ENCODE measurements around the gene PALS2. TPM values are rescaled to one million over a fixed set of nuclear protein-coding genes. Genes with fewer than 3 reads are reported as not detected.

PALS2 gene
- total and polyA plus RNA-seq, 2 of the 13 experiments (the other 11 are each of a cell fraction or from before 2014, with no cell fraction given) = 3.1 to 21.9 TPM

- TF ChIP-seq ZBTB14 (CRISPR knock-in tag; IDR thresholded peaks at IDR 0.05) (peak; percentile 57; the same call in 1 of the 2 replicates), ZNF766 (CRISPR knock-in tag; IDR thresholded peaks at IDR 0.05; ENCODE audit: borderline replicate concordance) (no peak), ZNF776 (CRISPR knock-in tag; IDR thresholded peaks at IDR 0.05) (no peak), ASH2L (IDR thresholded peaks at IDR 0.05; ENCODE audit: insufficient read length, low read depth, low read length) (peak; percentile 42), JUN (CRISPR knock-in tag; IDR thresholded peaks at IDR 0.05) (no peak), TBL1XR1 (IDR thresholded peaks at IDR 0.05; ENCODE audit: borderline replicate concordance, low read length, partially characterized antibody) (no peak), PAX8 (CRISPR knock-in tag; IDR thresholded peaks at IDR 0.05; ENCODE audit: borderline replicate concordance) (no peak), GATA4 (IDR thresholded peaks at IDR 0.05; ENCODE audit: borderline replicate concordance, low read depth) (no peak), ZNF501 (CRISPR knock-in tag; IDR thresholded peaks at IDR 0.05) (0 out of 2 replicates have a peak, but pooled peaks have one; percentile 28), ZNF251 (CRISPR knock-in tag; IDR thresholded peaks at IDR 0.05) (no peak), CREM (IDR thresholded peaks at IDR 0.05) (no peak), CREM (CRISPR knock-in tag; IDR thresholded peaks at IDR 0.05) (no peak), SRY (CRISPR knock-in tag; IDR thresholded peaks at IDR 0.05) (no peak), NFIC (IDR thresholded peaks at IDR 0.05; ENCODE audit: low read length) (no peak), ARID3A (IDR thresholded peaks at IDR 0.05; ENCODE audit: low read depth, low read length) (no peak), ZNF614 (CRISPR knock-in tag; IDR thresholded peaks at IDR 0.05; ENCODE audit: borderline replicate concordance) (no peak), RARA (CRISPR knock-in tag; IDR thresholded peaks at IDR 0.05) (no peak), ZSCAN29 (CRISPR knock-in tag; conservative IDR thresholded peaks at IDR 0.05) (no peak), MBNL3 (CRISPR knock-in tag; conservative IDR thresholded peaks at IDR 0.05) (no peak), JARID2 (CRISPR knock-in tag; IDR thresholded peaks at IDR 0.05; ENCODE audit: insufficient replicate concordance) (no peak), ZNF256 (CRISPR knock-in tag; conservative IDR thresholded peaks at IDR 0.05) (no peak), PHF8 (CRISPR knock-in tag; IDR thresholded peaks at IDR 0.05) (0 out of 2 replicates have a peak, but pooled peaks have one; percentile 21), PRPF4 (IDR thresholded peaks at IDR 0.05; ENCODE audit: low read depth, low read length, poor library complexity, severe bottlenecking) (no peak), MED8 (CRISPR knock-in tag; IDR thresholded peaks at IDR 0.05; ENCODE audit: insufficient replicate concordance) (no peak), XRCC5 (optimal IDR thresholded peaks at IDR 0.05; ENCODE audit: low read length) (no peak)
- TF ChIP-seq, protein P1, sequence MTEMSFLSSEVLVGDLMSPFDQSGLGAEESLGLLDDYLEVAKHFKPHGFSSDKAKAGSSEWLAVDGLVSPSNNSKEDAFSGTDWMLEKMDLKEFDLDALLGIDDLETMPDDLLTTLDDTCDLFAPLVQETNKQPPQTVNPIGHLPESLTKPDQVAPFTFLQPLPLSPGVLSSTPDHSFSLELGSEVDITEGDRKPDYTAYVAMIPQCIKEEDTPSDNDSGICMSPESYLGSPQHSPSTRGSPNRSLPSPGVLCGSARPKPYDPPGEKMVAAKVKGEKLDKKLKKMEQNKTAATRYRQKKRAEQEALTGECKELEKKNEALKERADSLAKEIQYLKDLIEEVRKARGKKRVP (CRISPR knock-in tag; IDR thresholded peaks at IDR 0.05) = no peak
These were observed 494 bp downstream of the PALS2 start (continued) for GRCh38 chr7:24573554-24574338.
